ENCODE measurements around the gene MINAR2. TPM values are rescaled to one million over a fixed set of nuclear protein-coding genes. Genes with fewer than 3 reads are reported as not detected.

MINAR2 gene
- total RNA-seq (2021), result not detected in 2 replicates
- Bru-seq, nascent RNA, result not detected
- not detected for BruChase-seq, experiment 1, labeled RNA remaining after a 2-hour chase
- BruChase-seq, experiment 2, labeled RNA remaining after a 6-hour chase, result not detected
- long read RNA-seq, result 0 reads

- H3K4me2 ChIP-seq, result no peak within 1 kb of the TSS
- H3K27ac ChIP-seq, result no peak within 1 kb of the TSS
- BruUV-seq (replicated peaks), result no TSS peak
- no peaks in the 10 kb centered on the region for H4K20me1 ChIP-seq (ENCODE audit: insufficient read depth)
- ChIA-PET POLR2A (ENCODE audit: unreplicated experiment) (no interaction called here), CTCF (interaction anchor here (0.6 kb wide), 1 partner anchor 65 kb away, joined by 3 read pairs; no protein-coding TSS in a partner anchor)
- no peak within 1 kb of the TSS for H3K4me3 ChIP-seq
- intact Hi-C loops (cut with micrococcal nuclease; ENCODE audit: unreplicated experiment), result no loop called here
- H3K9me3 ChIP-seq (ENCODE audit: insufficient read depth, low read depth), result no peaks in the 10 kb centered on the region
- H3F3A ChIP-seq (ENCODE audit: insufficient read depth, low read depth), result no peaks in the 10 kb centered on the region
- TF ChIP-seq EZH2 (IDR thresholded peaks at IDR 0.05; ENCODE audit: low read depth) (no peak), CTCF (conservative IDR thresholded peaks at IDR 0.05) (no peak)
- no peaks in the 10 kb centered on the region for H3K9me2 ChIP-seq (ENCODE audit: insufficient read depth)
- H3K27me3 ChIP-seq (ENCODE audit: insufficient read depth, low read depth), result no peaks in the 10 kb centered on the region
- no peaks in the 10 kb centered on the region for H3K79me2 ChIP-seq (ENCODE audit: low read depth)
- H3K36me3 ChIP-seq (ENCODE audit: low read depth), result no peaks in the 10 kb centered on the region
- H3K4me1 ChIP-seq (replicated peaks; ENCODE audit: insufficient read depth), result no peaks in the 10 kb centered on the region
- H2AFZ ChIP-seq, result no peak within 1 kb of the TSS
- DNase-seq, result no peak
These were observed at the start of gene MINAR2 for GRCh38 chr5:129747572-129748407. MINAR2 (plus strand) TSS chr5:129748094; CDS start chr5:129748191, 97 bp downstream.

GRCh38 chr5:129698661-129699060 is 49.2 kb upstream of the MINAR2 start:
- Histone ChIP-seq H3K9me2 (ENCODE audit: insufficient read depth) (no peaks in the 10 kb centered on the region), H3K4me2 (no peak overlapping the region), H3K4me3 (no peak overlapping the region), H3K36me3 (ENCODE audit: low read depth) (no peaks in the 10 kb centered on the region), H2AFZ (no peak overlapping the region), H3K9me3 (ENCODE audit: insufficient read depth, low read depth) (no peaks in the 10 kb centered on the region), H3K4me1 (replicated peaks; ENCODE audit: insufficient read depth) (no peaks in the 10 kb centered on the region), H3K27me3 (ENCODE audit: insufficient read depth, low read depth) (no peaks in the 10 kb centered on the region), H3K27ac (no peak overlapping the region), H4K20me1 (ENCODE audit: insufficient read depth) (no peaks in the 10 kb centered on the region), H3K79me2 (ENCODE audit: low read depth) (no peaks in the 10 kb centered on the region), H3F3A (ENCODE audit: insufficient read depth, low read depth) (no peaks in the 10 kb centered on the region)
- ChIA-PET CTCF (no interaction called here), POLR2A (ENCODE audit: unreplicated experiment) (no interaction called here)
- no peak for TF ChIP-seq CTCF (conservative IDR thresholded peaks at IDR 0.05)
- TF ChIP-seq EZH2 (IDR thresholded peaks at IDR 0.05; ENCODE audit: low read depth), result no peak
- no TSS peak for BruUV-seq (replicated peaks)
- DNase-seq, result no peak
- intact Hi-C loops (cut with micrococcal nuclease; ENCODE audit: unreplicated experiment), result no loop called here

GRCh38 chr5:129716235-129716634 is 31.7 kb upstream of the MINAR2 start:
- Histone ChIP-seq H3K4me1 (replicated peaks; ENCODE audit: insufficient read depth) (no peaks in the 10 kb centered on the region), H4K20me1 (ENCODE audit: insufficient read depth) (no peaks in the 10 kb centered on the region), H3K9me3 (ENCODE audit: insufficient read depth, low read depth) (no peaks in the 10 kb centered on the region), H3K27me3 (ENCODE audit: insufficient read depth, low read depth) (no peaks in the 10 kb centered on the region), H2AFZ (no peak overlapping the region), H3K4me3 (no peak overlapping the region), H3K9me2 (ENCODE audit: insufficient read depth) (no peaks in the 10 kb centered on the region; the same call in 1 of the 2 replicates), H3K79me2 (ENCODE audit: low read depth) (no peaks in the 10 kb centered on the region), H3K36me3 (ENCODE audit: low read depth) (no peaks in the 10 kb centered on the region), H3K4me2 (no peak overlapping the region), H3F3A (ENCODE audit: insufficient read depth, low read depth) (no peaks in the 10 kb centered on the region), H3K27ac (no peak overlapping the region)
- ChIA-PET CTCF (no interaction called here), POLR2A (ENCODE audit: unreplicated experiment) (no interaction called here)
- BruUV-seq (replicated peaks), result no TSS peak
- no peak for DNase-seq
- no peak for TF ChIP-seq CTCF (conservative IDR thresholded peaks at IDR 0.05)
- TF ChIP-seq EZH2 (IDR thresholded peaks at IDR 0.05; ENCODE audit: low read depth), result no peak
- intact Hi-C loops (cut with micrococcal nuclease; ENCODE audit: unreplicated experiment), result no loop called here

Data from PC-9 (cell line).